Measurements from ENCODE around the gene DOC2A. TPM values are rescaled to one million over a fixed set of nuclear protein-coding genes. Genes with fewer than 3 reads are reported as not detected.

The DOC2A gene
- total and polyA plus RNA-seq, 12 donors, result 0.27 to 2.7 (median 0.55) TPM; not detected in 6

- ATAC-seq (no peak), DNase-seq (no peak)
- no peaks in the 10 kb centered on the region for H3K27me3 ChIP-seq
- peaks cover 0 to 80% (median 59%) of the 10 kb centered on the region in 9 donors for H3K36me3 ChIP-seq
- H3K4me3 ChIP-seq, result no peak overlapping the region
- H3K4me1 ChIP-seq, result peaks cover 4 to 23% (median 17%) of the 10 kb centered on the region in 9 donors
- H3K27ac ChIP-seq, result no peak overlapping the region
- TF ChIP-seq, protein P1, sequence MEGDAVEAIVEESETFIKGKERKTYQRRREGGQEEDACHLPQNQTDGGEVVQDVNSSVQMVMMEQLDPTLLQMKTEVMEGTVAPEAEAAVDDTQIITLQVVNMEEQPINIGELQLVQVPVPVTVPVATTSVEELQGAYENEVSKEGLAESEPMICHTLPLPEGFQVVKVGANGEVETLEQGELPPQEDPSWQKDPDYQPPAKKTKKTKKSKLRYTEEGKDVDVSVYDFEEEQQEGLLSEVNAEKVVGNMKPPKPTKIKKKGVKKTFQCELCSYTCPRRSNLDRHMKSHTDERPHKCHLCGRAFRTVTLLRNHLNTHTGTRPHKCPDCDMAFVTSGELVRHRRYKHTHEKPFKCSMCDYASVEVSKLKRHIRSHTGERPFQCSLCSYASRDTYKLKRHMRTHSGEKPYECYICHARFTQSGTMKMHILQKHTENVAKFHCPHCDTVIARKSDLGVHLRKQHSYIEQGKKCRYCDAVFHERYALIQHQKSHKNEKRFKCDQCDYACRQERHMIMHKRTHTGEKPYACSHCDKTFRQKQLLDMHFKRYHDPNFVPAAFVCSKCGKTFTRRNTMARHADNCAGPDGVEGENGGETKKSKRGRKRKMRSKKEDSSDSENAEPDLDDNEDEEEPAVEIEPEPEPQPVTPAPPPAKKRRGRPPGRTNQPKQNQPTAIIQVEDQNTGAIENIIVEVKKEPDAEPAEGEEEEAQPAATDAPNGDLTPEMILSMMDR (IDR thresholded peaks at IDR 0.05), result no peak
- WGBS, 2 donors, result 90 to 91% methylated on average over 35 of the region's 35 CpGs
- H3K9me3 ChIP-seq, result no peaks in the 10 kb centered on the region
- intact Hi-C loops (cut with DNase I), result loop anchor here in 3 of 10 donors (10.0 kb wide), 3 partner anchors 66 to 176 kb away; partner anchors contain the start of genes CDIPT (in 1 of the 3), KCTD13 (in 1 of the 3), PAGR1 (in 1 of the 3) and PRRT2 (in 1 of the 3)
Observed at GRCh38 chr16:29990883-29991570, 19.8 kb downstream of the DOC2A start.

DNA sequence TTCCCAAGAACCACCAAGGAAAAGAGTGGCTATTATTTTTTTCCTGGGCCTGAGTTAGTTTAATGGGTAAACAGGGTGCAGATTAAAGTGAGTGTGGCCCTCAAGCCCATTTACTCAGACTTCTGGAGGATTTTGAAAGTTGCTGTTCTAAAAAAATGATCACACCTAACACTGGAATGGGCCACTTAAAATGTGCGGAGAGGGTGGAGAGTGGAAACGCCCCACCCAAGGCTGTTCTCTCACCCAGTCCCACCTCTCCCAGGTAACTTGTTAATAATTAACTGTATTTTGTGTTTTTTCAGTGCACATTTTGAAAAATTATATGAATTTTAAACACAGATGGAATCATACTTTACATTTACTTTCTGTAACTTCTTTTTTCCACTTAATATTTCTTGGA, 20.8 kb downstream of the DOC2A start:
- peaks cover 8 to 90% (median 68%) of the 10 kb centered on the region in 9 donors for H3K36me3 ChIP-seq
- no peaks in the 10 kb centered on the region for H3K9me3 ChIP-seq
- no peak overlapping the region for H3K4me3 ChIP-seq
- TF ChIP-seq, protein P1 (IDR thresholded peaks at IDR 0.05), result no peak
- DNase-seq (no peak), ATAC-seq (no peak)
- intact Hi-C loops (cut with DNase I), result loop anchor here in 3 of 10 donors (10.0 kb wide), 3 partner anchors 65 to 175 kb away; partner anchors contain the start of genes CDIPT (in 1 of the 3), KCTD13 (in 1 of the 3), PAGR1 (in 1 of the 3) and PRRT2 (in 1 of the 3)
- 92 to 96% methylated on average over 2 of the region's 2 CpGs for WGBS, 2 donors
- no peak overlapping the region for H3K27ac ChIP-seq
- peaks cover 4 to 21% (median 14%) of the 10 kb centered on the region in 9 donors for H3K4me1 ChIP-seq
- no peaks in the 10 kb centered on the region for H3K27me3 ChIP-seq

DNA sequence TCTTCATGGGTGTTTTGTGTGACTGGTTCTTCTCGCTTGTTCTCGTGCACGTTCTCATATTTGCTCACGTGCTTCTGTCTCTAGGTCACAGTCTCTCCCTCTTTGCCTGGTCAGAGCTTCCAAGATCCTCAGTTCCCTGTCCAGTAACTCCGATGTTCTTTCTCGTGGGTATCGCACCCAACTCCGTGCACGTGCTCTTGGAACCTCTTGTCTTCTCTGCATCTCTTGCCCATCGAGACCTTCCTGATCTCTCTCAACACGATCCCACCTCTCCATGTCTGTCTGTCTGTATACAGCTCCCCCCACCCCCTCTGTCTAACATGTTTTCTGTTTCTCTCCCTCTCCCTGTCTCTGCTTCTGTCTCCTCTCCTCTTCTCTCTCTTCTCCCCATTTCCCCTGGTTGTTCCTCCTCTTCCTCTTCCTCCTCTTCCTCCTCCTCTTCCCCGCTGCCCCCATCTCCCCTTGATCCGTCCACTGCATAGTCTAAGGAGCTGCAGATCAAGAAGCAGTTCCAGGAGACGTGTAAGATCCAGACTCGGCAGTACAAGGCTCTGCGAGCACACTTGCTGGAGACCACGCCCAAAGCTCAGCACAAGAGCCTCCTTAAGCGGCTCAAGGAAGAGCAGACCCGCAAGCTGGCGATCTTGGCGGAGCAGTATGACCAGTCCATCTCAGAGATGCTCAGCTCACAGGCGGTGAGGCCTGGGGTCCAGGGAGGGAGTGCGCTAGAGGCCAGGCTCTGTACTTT, 21.5 kb downstream of the DOC2A start:
- peaks cover 9 to 97% (median 76%) of the 10 kb centered on the region in 9 donors for H3K36me3 ChIP-seq
- ATAC-seq, result no peak
- WGBS, 2 donors, result 86 to 88% methylated on average over 23 of the region's 23 CpGs
- no peak overlapping the region for H3K27ac ChIP-seq
- no peaks in the 10 kb centered on the region for H3K27me3 ChIP-seq
- peaks cover 0 to 13% (median 7%) of the 10 kb centered on the region in 9 donors for H3K4me1 ChIP-seq
- intact Hi-C loops (cut with DNase I), result no loop called here
- no peak overlapping the region for H3K4me3 ChIP-seq
- no peak for DNase-seq
- no peaks in the 10 kb centered on the region for H3K9me3 ChIP-seq
- TF ChIP-seq, protein P1 (IDR thresholded peaks at IDR 0.05), result no peak

DNA sequence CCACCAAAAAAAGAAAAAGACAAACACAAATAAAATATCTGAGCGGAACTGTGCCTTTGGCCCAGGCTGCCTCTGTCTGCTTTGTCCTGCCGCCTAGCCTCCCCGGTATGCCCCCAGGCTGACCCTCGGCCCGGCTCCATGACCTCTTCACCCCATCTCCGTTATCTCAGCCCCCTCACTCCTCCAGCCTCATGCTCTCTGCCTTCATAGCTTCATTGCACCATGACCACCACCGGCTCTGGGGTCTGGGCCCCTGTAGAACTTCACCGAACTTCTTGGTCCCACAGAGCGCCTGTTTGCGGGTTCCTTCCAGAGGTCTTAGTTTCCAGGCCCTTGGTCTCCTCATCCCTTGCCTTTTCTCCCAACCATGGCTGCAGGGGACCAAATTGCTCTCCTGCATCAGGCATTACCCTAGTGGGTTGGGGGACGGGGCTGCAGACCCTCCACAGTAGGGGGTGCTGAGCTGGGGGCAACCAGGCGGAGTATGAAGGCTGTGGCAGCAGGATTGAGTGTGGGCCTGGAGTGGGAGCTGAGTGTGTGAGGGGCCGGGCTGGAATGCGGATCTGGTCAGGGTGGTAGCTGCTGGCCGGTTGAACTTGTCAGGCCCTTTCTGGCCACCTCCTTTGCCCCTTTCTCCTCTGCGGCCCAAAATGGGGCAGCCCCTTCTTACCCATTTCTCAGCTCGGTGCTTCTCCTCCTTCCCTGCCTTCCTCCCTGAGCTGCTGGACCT, 22.3 kb downstream of the DOC2A start:
- Histone ChIP-seq H3K9me3 (no peaks in the 10 kb centered on the region), H3K4me3 (no peak overlapping the region), H3K4me1 (peaks cover 0 to 8% (median 0%) of the 10 kb centered on the region in 9 donors), H3K27me3 (no peaks in the 10 kb centered on the region), H3K36me3 (peaks cover 9 to 100% (median 84%) of the 10 kb centered on the region in 9 donors), H3K27ac (no peak overlapping the region)
- TF ChIP-seq, protein P1 (IDR thresholded peaks at IDR 0.05), result no peak
- ATAC-seq (no peak), DNase-seq (no peak)
- 87% methylated on average over 17 of the region's 17 CpGs for WGBS, 2 donors
- intact Hi-C loops (cut with DNase I), result no loop called here

Measured in heart right ventricle (tissue), 16 donors.